Measurements from ENCODE around the gene RAD51B.

The RAD51B gene

DNA sequence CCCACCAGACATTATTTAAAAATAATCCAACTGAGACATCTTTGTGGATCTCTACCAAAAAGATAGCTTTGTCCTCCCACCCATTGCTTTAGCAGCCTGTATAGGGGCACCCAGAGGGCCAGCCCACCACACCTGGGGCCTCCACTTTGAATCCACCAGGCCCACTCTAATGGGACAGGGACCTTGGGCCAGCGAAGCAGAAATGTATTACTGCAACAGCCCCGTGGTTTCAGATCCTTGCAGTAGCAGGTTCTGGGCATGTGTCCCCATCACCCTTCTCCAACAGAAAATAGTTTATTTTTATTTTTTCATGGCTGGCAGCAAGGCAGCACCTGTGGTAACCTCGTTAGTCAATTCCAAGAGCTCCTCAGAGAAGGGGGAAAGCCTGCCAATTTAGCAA, 754.9 kb downstream of the RAD51B start:
- no peak for DNase-seq

DNA sequence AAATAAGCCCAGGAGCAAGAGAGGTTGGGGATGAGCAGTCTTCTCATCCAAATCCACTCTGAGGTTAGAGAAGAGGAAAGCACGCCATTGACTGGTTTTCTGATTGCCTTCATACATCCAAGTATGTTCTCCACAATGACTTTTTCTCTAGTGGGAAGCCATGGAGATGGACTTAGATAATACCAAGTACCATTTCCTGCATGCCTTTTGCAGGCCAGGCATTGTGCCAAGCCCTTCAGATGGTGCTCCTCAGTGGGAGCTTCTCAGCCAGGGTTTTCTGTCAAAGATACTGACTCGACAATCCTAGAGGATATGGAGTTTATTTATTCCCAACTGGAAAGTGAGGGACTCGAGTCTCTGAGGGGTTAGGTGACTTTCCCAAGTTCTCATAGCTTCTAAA, 755.3 kb downstream of the RAD51B start:
- no peak for DNase-seq

- no peak for DNase-seq
Observed at GRCh38 chr14:68575426-68575825, 755.8 kb downstream of the RAD51B start.

GRCh38 chr14:68576031-68576430, 756.5 kb downstream of the RAD51B start:
- no peak for DNase-seq

DNA sequence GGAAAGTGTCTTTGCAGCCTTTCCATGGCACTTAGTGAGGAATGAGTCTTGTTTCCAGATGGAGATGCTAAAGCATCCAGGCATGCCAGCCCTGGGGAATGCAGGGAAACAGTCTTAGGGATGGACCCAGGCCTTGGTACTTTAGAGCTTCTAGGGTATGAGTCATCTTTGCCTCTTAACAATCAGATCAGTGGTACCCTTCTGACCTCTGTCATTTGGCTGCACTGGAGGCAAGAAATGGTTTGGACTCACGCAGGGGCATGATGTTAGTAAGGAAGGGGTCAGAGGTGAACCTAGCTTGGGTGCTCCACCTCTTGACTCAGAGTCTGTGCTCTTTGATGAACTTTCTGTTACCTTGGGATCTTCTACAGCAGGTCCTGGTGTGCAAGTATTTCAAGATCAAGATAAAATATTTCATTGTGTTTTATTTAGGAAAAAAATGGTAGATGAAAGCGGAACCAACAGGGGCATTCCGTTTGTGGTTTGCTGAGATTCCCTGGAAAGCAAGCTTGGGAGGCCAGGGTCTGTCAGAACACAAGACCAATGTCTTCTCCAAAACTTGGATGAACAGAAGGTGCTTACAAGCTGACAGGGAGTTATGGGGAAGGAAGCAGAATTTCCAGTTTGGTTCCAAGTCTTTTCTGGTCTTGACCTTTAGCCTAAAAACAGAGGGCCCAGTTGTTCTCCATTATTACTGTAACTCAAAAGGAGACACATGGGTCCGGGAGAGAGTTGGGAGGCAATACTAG, 757.1 kb downstream of the RAD51B start:
- DNase-seq, result no peak

DNA sequence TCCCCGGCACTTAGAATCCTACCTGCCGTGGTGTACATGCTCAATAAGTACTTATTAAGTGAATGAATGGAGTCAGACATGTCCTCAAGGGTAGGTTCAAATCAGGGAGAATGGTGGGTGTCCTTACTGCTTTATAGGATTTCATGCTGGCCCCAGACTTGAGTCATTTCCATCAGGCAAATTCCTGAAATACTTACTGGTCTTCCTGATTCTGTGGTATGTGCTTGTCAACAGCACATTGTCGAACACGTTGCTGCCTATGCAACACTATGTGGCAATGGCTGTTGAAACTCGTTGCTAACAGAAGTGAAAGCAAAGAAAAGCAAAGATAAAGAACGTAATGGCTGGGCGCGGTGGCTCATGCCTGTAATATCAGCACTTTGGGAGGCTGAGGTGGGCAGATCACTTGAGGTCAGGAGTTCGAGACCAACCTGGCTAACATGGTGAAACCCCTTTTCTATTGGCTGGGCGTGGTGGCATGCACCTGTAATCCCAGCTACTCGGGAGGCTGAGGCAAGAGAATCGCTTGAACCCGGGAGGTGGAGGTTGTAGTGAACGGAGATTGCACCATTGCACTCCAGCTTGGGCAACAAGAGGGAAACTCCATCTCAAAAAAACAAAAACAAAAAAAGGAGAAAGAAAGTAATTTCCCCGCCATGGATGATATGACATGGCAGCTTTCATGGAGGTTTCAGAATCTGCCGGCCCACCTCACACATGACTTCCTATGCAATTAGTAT, 758.4 kb downstream of the RAD51B start:
- DNase-seq, result no peak

DNA sequence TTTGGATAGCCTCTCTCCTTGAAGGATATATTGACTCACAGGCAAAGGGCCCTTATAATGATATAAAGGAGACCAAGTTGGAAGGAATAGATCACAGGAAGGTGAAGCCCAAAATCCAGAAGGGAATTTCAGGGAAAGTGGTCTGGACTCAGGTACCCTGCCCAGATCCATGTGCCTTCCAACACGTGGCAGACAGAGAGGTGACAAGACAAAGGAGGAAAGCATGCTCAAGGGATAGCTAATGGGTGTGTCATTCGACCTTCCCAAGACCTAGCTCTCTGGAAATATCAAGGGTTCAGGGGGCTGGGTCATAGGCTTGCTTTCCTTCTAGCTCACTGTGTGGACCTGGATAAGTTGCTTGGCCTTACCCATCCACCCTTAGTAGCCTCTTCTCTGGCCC, 759.0 kb downstream of the RAD51B start:
- no peak for DNase-seq

DNA sequence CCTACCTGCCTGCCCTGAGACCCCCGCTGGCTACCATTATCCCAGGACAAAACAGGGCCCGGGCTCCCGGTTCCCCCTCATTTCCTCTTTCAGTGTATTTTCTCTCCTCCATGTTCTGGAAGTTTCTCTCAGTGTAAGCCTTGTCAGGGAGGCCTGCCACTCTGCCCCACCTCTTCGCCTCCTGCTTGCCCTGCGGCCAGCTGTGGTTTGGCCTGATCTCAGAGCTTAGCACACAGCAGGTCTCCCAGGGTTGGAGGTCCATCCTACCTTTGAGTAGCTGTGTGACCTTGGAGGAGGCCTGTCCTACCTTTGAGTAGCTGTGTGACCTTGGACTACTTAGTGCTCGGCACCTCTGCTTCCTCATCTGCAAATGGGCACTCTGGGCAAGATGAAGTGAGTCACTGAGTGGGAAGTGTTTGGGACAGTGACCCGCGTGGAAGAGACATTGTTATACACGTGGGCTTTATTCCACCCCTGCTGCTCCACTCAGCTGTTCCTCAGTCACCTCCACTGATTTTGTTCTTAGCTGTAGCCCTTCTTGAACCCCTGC, 760.6 kb downstream of the RAD51B start:
- DNase-seq, result no peak

- no peak for DNase-seq
Observed at GRCh38 chr14:68580671-68581070, 761.1 kb downstream of the RAD51B start.

- DNase-seq, result no peak
Observed at GRCh38 chr14:68583548-68584280, 764.1 kb downstream of the RAD51B start.

- DNase-seq, result peak; percentile 14
Observed at GRCh38 chr14:68584786-68585185, 765.2 kb downstream of the RAD51B start.

- no peak for DNase-seq
Observed at GRCh38 chr14:68585690-68586089, 766.1 kb downstream of the RAD51B start.

DNA sequence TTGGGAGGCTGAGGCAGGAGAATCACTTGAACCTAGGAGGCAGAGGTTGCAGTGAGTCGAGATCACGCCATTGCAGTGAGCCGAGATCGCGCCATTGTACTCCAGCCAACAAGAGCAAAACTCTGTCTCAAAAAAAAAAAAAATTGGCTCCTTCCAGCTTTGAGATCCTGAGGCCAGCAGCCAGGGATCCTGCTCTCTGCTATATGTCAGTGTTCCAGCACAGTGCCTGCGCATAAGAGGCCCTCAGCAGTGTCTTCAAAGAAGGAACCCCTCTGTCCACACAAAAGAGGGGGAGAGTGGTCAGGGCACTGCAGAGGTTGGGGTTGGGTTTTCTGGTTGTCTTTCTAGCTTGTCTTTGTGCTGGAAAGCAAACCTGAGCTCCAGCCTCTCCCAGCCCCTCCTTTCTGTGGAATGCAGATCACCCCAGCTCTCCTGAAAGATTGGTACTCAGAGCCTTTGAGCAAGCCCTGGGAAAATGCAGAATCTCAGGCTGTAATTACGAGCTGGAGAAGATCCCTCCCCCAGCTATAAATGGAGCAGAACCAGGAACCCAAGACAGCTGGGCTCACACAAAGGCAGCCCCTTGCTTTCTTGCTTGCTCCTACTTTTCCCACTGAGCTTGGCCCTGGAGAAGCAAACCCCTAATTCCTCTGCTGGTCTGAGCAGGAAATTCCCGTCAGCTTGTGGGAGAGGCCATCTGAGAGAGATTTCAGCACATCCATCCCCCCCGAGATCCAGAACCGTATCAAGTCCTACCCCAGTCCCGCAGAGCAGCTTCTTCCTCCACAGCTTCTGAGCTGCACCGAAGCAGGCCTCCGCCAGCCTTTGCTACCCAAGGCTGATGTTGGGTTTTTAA, 767.5 kb downstream of the RAD51B start:
- no peak for DNase-seq

GRCh38 chr14:68587931-68588330, 768.4 kb downstream of the RAD51B start:
- no peak for DNase-seq

GRCh38 chr14:68589447-68590200, 770.0 kb downstream of the RAD51B start:
- DNase-seq, result no peak

DNA sequence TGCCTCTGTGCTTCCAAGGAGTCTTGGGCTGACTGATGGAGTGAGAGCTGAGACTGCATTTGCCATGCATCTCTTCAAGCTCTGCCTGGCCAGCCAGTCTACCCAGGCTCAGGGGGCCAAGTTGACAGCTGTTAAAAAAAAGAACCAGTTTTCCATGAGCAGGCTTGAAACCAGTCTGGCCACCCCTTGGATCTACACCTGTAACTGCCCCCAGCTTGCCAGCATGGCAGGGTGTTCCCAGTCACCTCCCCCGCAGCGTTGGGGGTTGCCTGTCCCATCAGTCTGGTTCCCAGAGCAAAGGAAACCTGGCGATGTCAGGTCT, 770.6 kb downstream of the RAD51B start:
- no peak for DNase-seq

DNA sequence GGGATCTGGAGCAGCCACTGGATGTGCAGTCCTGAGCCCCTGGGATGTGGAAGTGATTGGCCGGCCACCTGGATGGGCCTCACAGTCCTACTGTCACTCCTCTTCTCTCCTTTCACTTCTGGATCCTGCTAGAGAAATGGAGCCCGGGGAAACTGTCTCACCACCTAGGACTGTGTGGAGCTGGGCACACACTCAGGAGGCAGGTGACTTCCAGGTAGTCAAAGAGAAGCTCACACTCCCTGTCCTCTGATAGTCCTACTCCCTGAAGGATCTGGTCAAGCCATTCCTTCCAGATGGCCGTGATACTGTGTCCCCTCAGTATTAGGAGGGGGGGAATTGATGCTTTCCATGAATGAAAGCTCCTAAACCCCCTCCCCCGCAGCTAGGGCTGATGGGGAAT, 772.2 kb downstream of the RAD51B start:
- no peak for DNase-seq

DNA sequence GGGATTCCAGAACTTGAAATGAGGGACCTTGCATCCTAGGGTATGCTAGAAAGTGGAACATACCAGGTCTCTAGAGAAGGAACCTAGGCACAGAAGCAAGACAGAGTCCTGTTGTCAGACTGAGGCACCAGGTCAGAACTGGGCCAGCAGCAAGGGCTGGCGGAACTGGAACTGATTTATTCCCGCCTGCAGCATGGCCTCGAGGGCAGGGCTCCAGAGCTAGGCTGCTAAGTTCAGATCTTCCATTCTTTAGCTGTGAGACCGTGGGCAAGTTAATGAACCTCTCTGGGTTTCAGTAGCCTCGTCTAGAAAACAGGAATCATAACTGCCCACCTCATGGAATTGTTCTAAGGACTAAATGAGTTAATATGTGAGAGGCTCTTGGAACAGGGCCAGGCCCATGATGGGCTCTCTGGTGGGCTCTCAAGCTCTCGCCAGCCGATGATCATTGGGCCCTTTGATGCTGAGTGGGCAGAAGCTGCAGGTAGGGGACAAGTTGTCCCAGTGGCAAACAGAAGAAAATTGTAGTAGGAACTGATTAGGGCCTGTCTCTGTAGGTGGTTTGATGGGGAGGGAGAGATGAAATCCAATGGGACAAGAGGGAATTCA, 773.5 kb downstream of the RAD51B start:
- DNase-seq, result no peak

- no peak for DNase-seq
Observed at GRCh38 chr14:68593806-68594536, 774.4 kb downstream of the RAD51B start.

GRCh38 chr14:68594737-68595380, 775.3 kb downstream of the RAD51B start:
- no peak for DNase-seq

All from NCI-H2029 treated with DMSO at 0.1 percent for 48 hours (cell line).